ENCODE results near the gene TNFRSF21.

- TF ChIP-seq CTCF (conservative IDR thresholded peaks at IDR 0.05; ENCODE audit: low read length) (no peak), EZH2phosphoT487 (IDR thresholded peaks at IDR 0.05; ENCODE audit: borderline replicate concordance, low read depth, low read length) (no peak)
These were observed 121.1 kb downstream of the TNFRSF21 start for GRCh38 chr6:47188588-47189021.
